22Rv1 (cell line): ENCODE results near the gene TAS1R2.
A peak's percentile ranks its signal among the peaks of the same experiment; 100 is the strongest.

Experiments
- H3K27ac ChIP-seq: fragments of 450-650 bp; 2 replicates; pipeline ENCODE4 v1.5.1; 2017
- CTCF ChIP-seq: fragments of 450-650 bp; IDR thresholded peaks from 2 replicates; pipeline ENCODE4 v1.5.1; 2017; ENCODE audit warnings: mild to moderate bottlenecking
- ZFX ChIP-seq: fragments of 450-650 bp; IDR thresholded peaks from 2 replicates; pipeline ENCODE4 v1.6.1; 2017; ENCODE audit warnings: antibody characterized with exemption, borderline replicate concordance

The TAS1R2 gene

GRCh38 chr1:18891426-18891780 is 31.9 kb upstream of the TAS1R2 start:
- no peak overlapping the region for H3K27ac ChIP-seq
- TF ChIP-seq CTCF: no peak
- TF ChIP-seq ZFX: no peak

GRCh38 chr1:18890706-18891425 is 31.4 kb upstream of the TAS1R2 start:
- H3K27ac ChIP-seq: no peak overlapping the region
- TF ChIP-seq CTCF (no peak), ZFX (no peak)

GRCh38 chr1:18886003-18886335 is 26.5 kb upstream of the TAS1R2 start:
- H3K27ac ChIP-seq: no peak overlapping the region
- no peak for TF ChIP-seq ZFX
- TF ChIP-seq CTCF: no peak

GRCh38 chr1:18885311-18886002 is 26.0 kb upstream of the TAS1R2 start:
- no peak for TF ChIP-seq ZFX
- TF ChIP-seq CTCF: no peak
- H3K27ac ChIP-seq: no peak overlapping the region

- no peak overlapping the region for H3K27ac ChIP-seq
- TF ChIP-seq CTCF (no peak), ZFX (no peak)
These were observed 25.3 kb upstream of the TAS1R2 start for GRCh38 chr1:18884727-18885126.

GRCh38 chr1:18884419-18884717 is 24.9 kb upstream of the TAS1R2 start:
- TF ChIP-seq ZFX (no peak), CTCF (peak; percentile 62)
- H3K27ac ChIP-seq: no peak overlapping the region

GRCh38 chr1:18883636-18884418 is 24.4 kb upstream of the TAS1R2 start:
- no peak overlapping the region for H3K27ac ChIP-seq
- TF ChIP-seq ZFX (no peak), CTCF (peak; percentile 88)
